ENCODE data around the gene SOS1.

GRCh38 chr2:39142904-39143605 lies 22.2 kb upstream of the SOS1 start:
- no peak for TF ChIP-seq BHLHE40 (IDR thresholded peaks at IDR 0.05; ENCODE audit: borderline replicate concordance)
- TF ChIP-seq TARDBP (IDR thresholded peaks at IDR 0.05) = no peak
- TF ChIP-seq SUZ12 (IDR thresholded peaks at IDR 0.05) = no peak
- no peak for TF ChIP-seq L3MBTL2 (conservative IDR thresholded peaks at IDR 0.05)
- no peak for TF ChIP-seq ELF4 (IDR thresholded peaks at IDR 0.05)
- TF ChIP-seq ARNT (IDR thresholded peaks at IDR 0.05) = no peak
- TF ChIP-seq PKNOX1 (IDR thresholded peaks at IDR 0.05) = no peak
- TF ChIP-seq SP1 (IDR thresholded peaks at IDR 0.05) = no peak
- no peak for TF ChIP-seq NFRKB (IDR thresholded peaks at IDR 0.05)
- TF ChIP-seq FOXK2 (IDR thresholded peaks at IDR 0.05) = no peak
- no peak for TF ChIP-seq FOXM1 (IDR thresholded peaks at IDR 0.05; ENCODE audit: borderline replicate concordance)
- TF ChIP-seq CTBP1 (IDR thresholded peaks at IDR 0.05; ENCODE audit: borderline replicate concordance) = no peak
- TF ChIP-seq ZNF384 (IDR thresholded peaks at IDR 0.05) = no peak

Data from HEK293T (cell line).